Fibroblast of lung (primary cell): Measurements from ENCODE around the gene SLC25A28.

Experiments
- CTCF ChIP-seq, 2 donors: IDR thresholded peaks in 1 of 2; conservative IDR thresholded peaks in 1 of 2; 1 replicate in 1 of 2; 2 replicates in 1 of 2; pipeline ENCODE4 v1.5.1; 2011 to 2012; ENCODE audit warnings: low read length in 2 of 2, control low read depth in 1 of 2, inconsistent platforms in 1 of 2, low read depth in 1 of 2, mild to moderate bottlenecking in 1 of 2
- EZH2 ChIP-seq: IDR thresholded peaks from 2 replicates; pipeline ENCODE4 v1.5.1; 2012; ENCODE audit warnings: low read length, control low read depth, mild to moderate bottlenecking; ENCODE audit errors: missing control alignments

- no peak for TF ChIP-seq CTCF (conservative IDR thresholded peaks at IDR 0.05 in 1 of 2, IDR thresholded peaks at IDR 0.05 in 1 of 2; ENCODE audit: low read depth in 1 of 2, low read length in 2 of 2)
- no peak for TF ChIP-seq EZH2
Measured at GRCh38 chr10:99631496-99631895, 11.3 kb upstream of the SLC25A28 start.
